ENCODE data around the gene RGL2.
"Not testable (repeated sequence)": the region's sequence is repeated elsewhere in the genome, so short reads cannot be mapped to it uniquely, and the experiment has no call there.

The RGL2 gene

DNA sequence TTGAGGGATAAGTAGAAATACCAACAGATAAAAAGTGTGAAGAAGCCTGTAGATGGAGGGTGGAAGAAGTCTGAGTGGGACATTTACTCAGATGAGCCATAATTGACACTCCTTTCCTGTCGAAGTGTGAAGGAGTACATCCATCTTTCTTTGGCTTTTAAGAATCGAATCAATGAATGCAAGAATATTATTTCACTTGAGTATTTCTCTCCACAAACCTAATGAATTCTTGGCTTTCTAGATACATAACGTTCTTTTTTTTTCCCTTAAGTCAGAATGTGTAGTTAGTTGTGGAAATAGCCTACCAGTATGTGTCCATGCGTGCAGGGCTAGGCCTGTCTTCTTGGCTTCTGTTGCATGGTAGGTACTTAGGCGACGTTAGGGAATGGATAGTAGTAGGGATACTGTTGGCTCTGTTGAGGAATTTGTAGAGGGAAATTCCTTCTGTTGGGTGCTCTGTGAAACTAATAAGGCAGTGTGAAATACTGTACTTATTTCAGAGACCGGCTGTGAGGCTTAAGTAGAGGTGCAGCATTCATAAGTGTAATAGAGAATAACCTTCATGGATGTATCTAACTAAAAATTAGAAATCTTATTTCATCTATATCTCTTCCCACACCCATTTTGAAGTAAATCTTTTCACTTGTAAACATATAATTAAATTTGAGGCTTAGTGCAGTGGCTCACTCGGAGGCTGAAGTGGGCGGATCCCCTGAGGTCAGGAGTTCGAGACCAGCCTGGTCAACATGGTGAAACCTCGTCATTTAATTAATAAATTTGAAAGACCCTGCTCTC is 25.4 kb downstream of the RGL2 start:
- DNase-seq = no peak

DNA sequence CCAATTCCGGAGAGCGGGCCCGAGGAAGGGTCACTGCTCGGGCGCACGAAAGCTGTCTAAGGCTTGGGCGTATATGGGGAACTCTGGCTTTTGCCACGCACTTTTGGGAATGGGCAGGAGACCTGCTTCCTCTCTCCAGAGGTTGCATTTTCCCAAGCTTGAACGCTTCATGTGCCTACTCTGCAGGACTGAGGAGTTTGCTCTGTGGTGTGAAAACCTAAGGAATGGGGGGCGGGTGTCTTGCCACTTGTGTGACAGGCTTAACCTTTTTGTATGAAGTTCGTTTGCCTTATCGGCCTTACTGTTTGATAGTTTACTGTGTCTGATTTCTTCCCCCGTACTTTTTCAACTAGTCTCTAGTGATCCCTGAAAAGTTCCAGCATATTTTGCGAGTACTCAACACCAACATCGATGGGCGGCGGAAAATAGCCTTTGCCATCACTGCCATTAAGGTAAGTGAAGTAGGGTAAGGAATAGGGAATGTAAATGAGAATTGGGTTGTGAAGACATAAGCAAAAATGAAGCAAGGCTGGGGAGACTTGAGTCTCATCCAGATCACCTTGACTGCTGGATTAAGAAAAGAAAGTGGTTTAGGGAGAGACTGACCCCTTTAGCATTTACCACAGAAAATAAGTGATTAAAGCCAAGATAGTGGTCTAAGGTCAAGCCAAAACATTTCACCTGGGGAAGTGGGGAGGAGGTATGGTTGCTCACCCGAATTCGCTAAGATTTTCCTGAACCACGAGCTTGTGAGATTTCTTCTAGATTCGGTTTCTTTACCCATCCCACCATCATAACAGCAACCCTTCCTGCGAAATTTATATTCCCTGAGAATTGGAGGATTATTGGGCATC is 26.2 kb downstream of the RGL2 start:
- DNase-seq = no peak

DNA sequence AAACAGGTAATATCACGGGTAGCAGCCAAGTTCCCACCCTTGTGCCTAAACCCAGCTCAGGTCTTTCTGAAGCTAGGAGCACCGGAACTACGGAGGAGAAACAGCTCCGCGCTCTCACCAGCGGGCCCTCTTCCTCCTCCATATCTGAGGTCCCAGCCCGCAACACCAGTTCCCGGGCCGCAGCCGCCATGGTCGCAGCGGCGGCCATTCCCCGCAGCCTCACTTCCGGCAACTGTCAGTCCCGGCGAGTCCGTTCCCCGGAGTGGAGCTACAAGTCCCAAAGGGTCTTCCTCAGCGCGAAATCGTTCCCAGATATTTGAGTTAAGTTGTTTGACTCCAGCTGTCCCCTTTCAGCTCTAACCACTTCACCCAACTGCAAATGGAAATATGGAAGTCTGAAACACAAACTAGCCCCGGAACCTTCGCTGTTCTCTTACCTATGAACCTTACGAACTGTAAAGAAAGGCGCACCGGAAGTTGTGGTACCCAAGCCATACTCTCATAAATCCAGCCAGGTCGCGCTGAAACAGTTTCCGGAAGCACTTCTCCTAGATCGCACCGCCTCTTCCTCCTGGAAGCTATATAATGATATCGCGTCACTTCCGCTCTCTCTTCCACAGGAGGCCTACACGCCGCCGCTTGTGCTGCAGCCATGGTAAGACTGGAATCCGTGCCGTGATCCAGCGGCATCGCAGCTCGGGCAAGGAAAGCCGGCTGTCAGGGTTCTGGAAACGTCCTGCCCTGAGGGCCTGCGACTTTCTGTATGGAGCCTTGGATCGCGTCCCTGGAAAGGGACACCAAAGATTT is 27.1 kb downstream of the RGL2 start, which contains the start of the genes RPS18 and VPS52:
Gene RPS18 (plus strand): TSS at position 608 of the 807 bp plus-strand sequence. CDS start 45 bp downstream, at position 653.
Gene VPS52 (minus strand): TSS at position 409 of the 807 bp plus-strand sequence. CDS start 201 bp downstream, at position 208.
- peak; percentile 97 for DNase-seq

DNA sequence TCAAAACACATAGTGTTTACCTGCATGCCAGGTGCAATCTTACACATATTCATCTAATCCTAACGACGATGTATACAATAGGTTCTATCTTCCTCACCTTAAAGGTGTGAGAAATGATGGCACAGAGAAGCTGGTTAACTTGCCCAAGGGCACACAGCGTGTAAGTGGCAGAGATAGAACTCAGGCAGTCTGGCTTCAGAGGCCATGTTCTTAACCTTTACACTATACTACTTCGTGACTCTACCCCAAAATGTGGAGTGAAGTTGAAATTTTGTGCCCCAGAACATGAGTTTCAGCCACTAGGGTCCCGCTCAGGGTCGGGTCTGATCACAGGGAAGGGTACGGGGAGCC is 27.6 kb downstream of the RGL2 start:
- DNase-seq = no peak

DNA sequence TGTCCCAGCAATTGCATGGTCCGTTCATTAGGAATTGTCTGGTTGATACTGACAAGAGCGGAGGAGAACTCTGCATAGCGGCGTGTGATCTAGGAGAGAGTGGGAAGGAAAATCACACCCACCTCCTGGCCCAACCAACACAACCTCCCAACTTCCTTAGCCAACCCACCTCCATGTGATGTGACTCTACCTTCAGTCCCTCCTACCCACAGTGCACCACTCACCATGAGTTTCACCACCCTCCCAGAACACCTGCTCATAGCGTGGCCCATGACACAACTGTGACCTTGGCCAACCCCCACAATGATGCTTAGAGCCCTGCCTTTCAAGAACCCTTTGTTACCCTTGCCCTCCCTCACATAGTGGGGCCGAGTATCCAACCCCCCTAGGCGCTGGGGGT is 34.7 kb downstream of the RGL2 start:
- no peak for DNase-seq

DNA sequence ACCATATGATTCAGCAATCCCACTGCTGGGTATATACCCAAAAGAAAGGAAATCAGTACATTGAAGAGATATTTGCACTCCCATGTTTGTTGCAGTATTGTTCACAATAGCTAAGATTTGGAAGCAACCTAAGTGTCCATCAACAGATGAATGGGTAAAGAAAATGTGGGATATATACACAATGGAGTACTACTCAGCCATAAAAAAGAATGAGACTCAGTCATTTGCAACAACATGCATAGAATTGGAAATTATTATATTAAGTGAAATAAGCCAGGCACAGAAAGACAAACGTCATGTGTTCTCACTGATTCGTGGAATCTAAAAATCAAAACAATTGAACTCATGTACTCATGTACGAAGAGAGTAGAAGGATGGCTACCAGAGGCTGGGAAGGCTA is 36.3 kb downstream of the RGL2 start:
- not testable (repeated sequence) for DNase-seq

DNA sequence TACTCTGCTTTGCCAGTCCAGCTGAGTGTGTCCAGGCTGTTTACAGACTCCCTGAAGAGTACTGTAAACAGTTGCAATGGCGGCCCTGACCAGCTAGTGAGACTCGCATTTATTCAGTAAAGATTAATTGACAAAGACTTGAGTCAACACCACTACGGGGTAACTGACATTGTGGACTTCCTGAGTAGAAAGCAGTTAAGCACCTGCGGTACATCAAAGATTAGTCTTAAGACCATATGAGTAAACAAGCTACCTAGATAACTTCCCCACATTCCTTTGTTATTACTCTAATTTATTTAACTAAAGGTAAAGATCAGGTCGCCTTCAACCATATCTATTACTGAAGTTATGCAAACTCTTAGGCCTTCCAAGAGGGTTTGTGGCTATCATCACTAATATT is 39.7 kb downstream of the RGL2 start:
- DNase-seq = no peak

DNA sequence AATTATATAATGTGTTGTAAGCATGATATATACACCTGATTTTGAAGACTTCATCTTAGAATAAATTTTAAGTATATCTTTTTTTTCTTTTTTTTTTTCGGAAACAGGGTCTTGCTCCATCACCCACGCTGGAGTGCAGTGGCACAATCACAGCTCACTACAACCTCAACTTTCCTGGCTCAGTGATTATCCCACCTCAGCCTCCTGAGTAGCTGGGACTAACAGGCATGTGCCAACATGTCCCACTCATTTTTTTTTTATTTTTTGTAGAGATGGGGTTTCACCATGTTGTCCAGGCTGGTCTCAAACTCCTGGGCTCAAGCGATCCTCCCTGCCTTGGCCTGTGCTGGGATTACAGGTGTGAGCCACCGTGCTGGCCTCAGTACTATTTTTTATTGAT is 44.2 kb downstream of the RGL2 start:
- no peak for DNase-seq

DNA sequence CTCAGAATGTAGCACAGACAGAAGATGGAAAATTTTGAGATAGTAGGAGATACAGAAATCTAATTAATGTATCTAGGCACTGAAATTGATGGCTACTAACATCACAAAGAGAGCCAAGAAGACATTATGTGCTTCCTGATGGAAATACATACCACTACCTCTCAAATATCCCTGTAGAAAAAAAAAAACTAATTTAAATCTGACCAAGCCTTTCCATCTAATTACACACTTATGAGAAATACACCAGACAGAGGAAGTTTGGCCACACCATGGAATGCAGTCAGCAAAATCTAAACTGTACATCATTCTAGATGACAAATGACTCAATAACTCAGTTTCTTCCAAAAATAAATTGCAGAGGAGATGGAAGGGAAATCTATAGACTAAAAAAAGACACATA is 46.0 kb downstream of the RGL2 start:
- no peak for DNase-seq

DNA sequence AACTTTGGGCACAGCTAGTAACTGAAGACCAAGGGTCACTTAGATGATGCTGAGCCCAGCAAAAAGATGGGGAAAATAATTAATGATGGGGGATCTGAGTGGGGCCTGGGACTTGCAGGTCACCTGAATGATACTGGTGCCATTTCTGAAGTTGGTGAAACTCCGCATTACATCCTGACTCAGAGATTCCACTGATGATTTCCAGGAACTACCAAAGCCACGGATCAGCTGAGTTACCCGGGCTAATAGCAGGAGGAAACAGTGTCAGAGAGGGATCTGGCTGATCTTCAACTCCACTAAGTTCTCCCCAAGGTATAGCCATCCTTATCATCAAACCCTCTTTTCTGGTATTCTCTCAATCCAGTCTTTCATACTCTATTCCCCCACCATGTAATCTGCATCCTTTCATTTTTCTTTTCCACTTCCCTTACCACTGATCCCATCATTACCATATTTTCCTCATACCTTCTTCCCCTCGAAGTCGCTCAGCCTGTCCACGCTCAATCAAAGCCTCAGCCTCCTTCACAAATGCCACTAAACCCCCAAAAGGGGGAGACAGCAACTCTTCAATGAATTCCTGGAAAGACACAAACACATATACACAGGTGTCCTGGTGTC is 47.2 kb downstream of the RGL2 start:
- peak; percentile 23 for DNase-seq

DNA sequence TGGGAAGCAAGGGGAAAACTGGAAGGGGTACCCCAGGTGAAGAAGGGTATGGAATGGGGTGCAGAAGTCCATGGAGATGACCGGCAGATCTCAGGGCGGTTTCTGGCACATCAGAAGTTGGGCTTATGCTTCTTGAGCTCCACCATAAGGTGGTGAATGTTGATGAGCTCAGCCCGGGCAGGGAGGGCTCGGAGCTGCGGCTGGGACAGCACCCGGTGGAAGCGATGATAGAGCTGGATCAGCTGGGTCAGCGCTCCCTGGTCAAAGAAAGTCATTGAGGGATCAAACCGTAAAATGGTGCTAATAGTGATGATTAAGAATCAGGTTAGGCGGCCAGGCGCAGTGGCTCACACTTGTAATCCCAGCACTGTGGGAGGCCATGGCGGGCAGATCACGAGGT is 48.0 kb downstream of the RGL2 start:
- no peak for DNase-seq

DNA sequence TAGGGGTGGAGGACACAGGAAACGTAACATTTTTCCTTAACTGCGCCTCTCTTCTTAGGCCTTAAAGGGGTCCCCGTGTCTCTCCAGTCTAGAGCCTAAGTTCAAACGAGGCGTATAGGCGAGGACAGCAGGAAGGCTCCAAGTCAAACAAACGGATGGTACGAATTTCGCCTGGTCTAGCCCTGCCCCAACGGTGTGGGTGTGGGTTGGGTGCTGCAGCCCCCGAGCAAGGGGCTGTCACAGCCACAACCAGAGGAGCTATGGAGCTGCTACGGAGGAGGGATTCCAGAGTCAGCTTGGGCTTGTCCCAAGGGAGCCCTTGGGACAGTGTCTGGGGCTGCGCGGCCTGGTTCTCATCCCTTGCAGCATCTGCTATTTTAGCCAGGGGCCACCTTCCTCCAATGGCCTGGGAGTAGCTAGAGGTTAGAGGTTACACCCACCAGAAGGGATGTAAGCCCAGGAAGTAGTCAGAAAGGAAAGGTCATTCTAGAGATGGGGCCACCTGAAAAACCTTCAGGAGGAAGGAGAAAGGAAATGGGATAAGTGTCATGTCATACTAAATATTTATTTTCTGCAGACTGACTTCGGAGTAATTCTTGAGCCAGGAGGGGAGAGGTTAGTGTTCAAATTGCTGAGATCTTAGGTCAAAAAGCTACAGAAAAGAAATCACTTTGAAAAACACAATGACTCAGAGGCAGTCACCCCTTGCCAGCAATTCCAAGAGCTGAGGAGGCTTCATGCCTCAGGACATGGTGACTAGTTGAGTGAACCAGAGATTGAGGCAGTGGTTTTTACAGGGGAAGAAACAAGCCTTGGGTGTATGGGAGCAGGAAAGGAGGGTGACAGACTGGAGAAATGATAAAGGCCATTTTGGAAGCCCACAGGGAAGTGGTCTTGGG is 48.8 kb downstream of the RGL2 start:
- DNase-seq = peak; percentile 37

DNA sequence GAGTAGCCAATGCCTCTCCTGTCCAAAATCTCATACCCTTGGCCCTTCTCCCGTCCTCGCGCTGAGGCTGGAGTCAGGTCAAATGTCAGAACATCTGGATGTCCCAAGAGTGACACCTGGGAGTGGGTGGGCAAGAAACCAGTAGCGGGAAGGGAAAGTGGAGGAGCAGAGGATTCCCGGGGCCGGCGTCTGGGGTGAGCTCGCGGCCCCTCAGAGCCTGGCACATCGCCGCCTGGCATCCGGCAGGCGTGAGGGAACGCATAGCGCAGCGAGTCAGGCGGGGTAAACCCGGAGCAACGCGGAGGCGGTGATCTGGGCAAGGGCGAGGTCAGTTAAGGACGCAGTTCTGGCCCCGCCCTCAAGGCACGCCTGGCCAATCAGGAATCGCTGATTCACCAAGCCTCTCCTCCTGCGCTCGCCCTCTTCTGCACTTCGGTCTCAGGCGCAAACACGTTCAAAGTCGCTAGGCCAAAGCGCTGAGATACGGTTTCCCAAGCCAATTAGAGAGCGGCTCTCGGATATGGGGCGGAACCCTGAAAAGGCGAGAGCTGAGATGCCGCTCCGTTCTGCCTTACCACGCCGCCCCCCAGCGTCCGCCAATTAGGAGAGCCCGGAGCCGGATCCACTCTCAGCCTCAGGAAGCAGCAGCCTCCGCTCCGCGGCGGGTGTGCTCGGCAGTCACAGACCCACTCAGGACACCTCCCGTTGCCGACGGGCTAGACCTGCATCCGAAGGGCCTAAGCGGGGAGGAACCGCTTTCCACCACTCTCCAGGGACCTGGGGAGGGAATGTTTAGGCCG is 49.6 kb downstream of the RGL2 start:
- DNase-seq = peak; percentile 98

DNA sequence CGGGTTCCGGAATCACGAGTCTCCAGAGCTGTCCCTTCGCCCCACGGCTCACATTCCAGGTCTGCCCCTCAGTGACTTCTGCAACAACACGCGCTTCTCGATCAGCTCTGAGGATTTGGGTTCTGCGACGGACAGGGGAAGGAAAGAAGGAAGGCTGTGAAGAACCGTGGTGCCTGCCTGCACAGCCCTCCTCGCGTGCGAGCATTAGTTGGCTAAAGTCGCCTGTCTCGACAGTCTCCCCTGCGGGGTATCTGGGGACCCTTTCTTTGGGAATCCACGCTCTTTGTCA is 50.2 kb downstream of the RGL2 start:
- no peak for DNase-seq

DNA sequence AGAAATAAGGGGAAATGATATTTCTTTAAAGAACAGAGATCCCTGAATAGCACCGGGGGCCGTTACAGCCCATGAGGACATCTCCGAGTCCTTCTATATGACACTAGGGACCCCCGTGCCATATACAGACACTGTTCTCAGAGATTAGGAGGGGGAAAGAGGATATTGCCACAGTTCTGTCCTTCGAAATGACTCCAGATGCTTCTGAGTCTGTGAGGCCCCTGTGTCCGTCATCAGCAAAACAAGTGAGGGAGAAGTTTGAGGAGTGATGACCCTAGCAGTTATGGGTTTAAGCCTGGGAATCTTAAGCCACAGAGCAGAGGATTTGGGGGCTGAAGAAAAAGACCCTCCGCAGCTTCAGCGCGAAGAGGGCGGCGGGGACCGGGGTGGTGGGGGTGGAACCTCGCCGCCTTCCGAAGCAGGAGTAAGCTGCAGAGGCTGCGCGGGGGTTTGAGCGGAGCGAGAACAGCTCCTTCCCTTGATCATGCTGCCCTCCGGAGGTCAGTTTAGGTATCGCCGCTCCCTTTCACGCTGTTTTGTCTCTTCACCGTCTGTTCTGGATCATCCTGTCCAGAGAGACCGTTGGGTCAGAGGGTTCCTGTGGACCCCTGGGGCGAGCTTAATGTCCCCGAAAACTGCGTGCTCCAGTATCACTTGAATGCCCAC is 50.6 kb downstream of the RGL2 start:
- DNase-seq = peak; percentile 93

DNA sequence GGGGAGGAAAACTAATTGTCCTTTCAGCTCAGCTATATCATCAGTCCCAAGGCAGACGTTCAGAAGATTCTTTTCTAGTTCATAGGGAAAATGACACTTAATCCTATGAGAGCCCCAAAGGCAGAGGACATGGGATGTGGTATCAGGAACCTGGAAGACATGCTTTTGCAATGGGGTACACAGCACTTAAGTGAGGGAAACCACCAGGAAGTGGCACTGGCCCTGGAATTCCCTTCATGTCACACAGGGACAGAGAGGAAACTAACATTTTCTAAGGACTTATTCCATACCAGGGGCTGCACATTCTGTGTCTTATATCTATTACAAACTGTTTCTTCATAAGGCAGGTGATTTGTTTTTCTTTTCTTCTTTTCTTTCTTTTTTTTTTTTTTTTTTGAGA is 55.3 kb downstream of the RGL2 start:
- no peak for DNase-seq

DNA sequence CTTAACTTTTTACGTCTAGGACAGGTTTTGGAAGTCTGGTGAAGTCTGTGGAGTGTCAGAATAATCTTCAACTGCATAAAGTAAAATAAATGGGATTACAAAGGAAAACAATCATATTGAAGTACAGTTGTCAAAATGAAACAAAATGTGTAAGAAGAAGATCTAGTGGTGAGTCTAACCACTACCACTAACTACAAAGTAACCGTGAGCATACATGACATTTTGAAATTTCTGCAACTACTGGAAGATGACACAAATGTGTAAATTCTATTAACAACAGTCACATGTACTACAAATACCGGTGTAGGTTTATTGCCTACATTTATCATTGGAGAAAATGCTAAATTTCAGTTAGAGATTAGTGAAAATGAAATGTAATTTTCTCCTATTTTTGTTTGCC is 56.8 kb downstream of the RGL2 start:
- peak; percentile 61 for DNase-seq

All from activated CD4-positive, alpha-beta T cell treated with anti-CD3 and anti-CD28 coated beads, Interleukin-2, Interleukin-6, amounts not matched to agents 100 ng/mL and 50 ng/mL, durations not matched to agents 16 hours and 8 hours (primary cell).